K562 (cell line): Measurements from ENCODE around the gene PLEKHB1. TPM values are rescaled to one million over a fixed set of nuclear protein-coding genes. Genes with fewer than 3 reads are reported as not detected.

Experiments used
- ADNP ChIP-seq: fragments of 200-800 bp; sonication (Bioruptor generic); IDR thresholded peaks from 2 replicates; pipeline ENCODE4 v1.6.1; 2016; ENCODE audit warnings: missing genetic modification characterization, missing compliant biosample characterization
- CBFB ChIP-seq: sonication (generic); formaldehyde crosslinking; IDR thresholded peaks from 2 replicates; pipeline ENCODE4 v1.4.0; 2020; ENCODE audit warnings: mild to moderate bottlenecking, missing genetic modification reagents
- CEBPG ChIP-seq, 3 experiments: fragments of 200-800 bp in 1 of 3; sonication (Bioruptor generic) in 1 of 3; sonication (generic) in 1 of 3; formaldehyde crosslinking in 1 of 3; IDR thresholded peaks in 2 of 3; conservative IDR thresholded peaks in 1 of 3; 2 replicates each; pipeline versions ENCODE4 v1.6.1 to v1.8.0; 2016 to 2022; ENCODE audit warnings: missing compliant biosample characterization in 2 of 3, missing genetic modification characterization in 2 of 3, mild to moderate bottlenecking in 1 of 3, missing genetic modification reagents in 1 of 3
- CGGBP1 ChIP-seq: fragments of 250-450 bp; sonication (Bioruptor Pico); IDR thresholded peaks from 2 replicates; pipeline ENCODE4 v1.9.0; 2021; ENCODE audit warnings: mild to moderate bottlenecking
- CREM ChIP-seq: IDR thresholded peaks from 2 replicates; pipeline ENCODE4 v1.6.1; 2014; ENCODE audit warnings: antibody characterized with exemption, low read depth
- DEAF1 ChIP-seq: fragments of 450-650 bp; formaldehyde crosslinking; IDR thresholded peaks from 2 replicates; pipeline ENCODE4 v1.4.0; 2020; ENCODE audit warnings: mild to moderate bottlenecking, moderate library complexity
- KDM2B ChIP-seq: fragments of 250-450 bp; sonication (Bioruptor Pico); IDR thresholded peaks from 2 replicates; pipeline ENCODE4 v1.8.0; 2021; ENCODE audit warnings: mild to moderate bottlenecking, moderate library complexity
- MCM3 ChIP-seq: fragments of 450-650 bp; IDR thresholded peaks from 2 replicates; pipeline ENCODE4 v1.6.1; 2016
- NCOA2 ChIP-seq, 2 experiments: fragments of 450-650 bp; IDR thresholded peaks; 2 replicates each; pipeline ENCODE4 v1.6.1; 2018; ENCODE audit warnings: mild to moderate bottlenecking in 2 of 2, moderate library complexity in 1 of 2; ENCODE audit not compliant: partially characterized antibody in 2 of 2
- PHB ChIP-seq: fragments of 250-450 bp; sonication (Bioruptor Pico); IDR thresholded peaks from 2 replicates; pipeline ENCODE4 v1.5.0; 2021
- PPARD ChIP-seq: fragments of 250-450 bp; sonication (Bioruptor Pico); IDR thresholded peaks from 2 replicates; pipeline ENCODE4 v1.8.0; 2022; ENCODE audit warnings: inconsistent platforms, mild to moderate bottlenecking, moderate library complexity
- PYGO2 ChIP-seq: fragments of 450-650 bp; IDR thresholded peaks from 2 replicates; pipeline ENCODE4 v1.6.1; 2016; ENCODE audit warnings: mild to moderate bottlenecking, missing genetic modification characterization, moderate library complexity, missing compliant biosample characterization
- RBBP5 ChIP-seq: fragments of 200-600 bp; sonication (generic); IDR thresholded peaks from 2 replicates; pipeline ENCODE4 v1.6.1; 2012; ENCODE audit warnings: borderline replicate concordance, mild to moderate bottlenecking, low read length, control low read depth, inconsistent platforms; ENCODE audit not compliant: insufficient read depth, poor library complexity, severe bottlenecking
- STAG1 ChIP-seq: sonication (generic); formaldehyde crosslinking; IDR thresholded peaks from 2 replicates; pipeline ENCODE4 v1.5.0; 2020; ENCODE audit warnings: missing genetic modification reagents, borderline replicate concordance
- TAF1 ChIP-seq: IDR thresholded peaks from 2 replicates; pipeline ENCODE4 v1.6.1; 2011; ENCODE audit warnings: mild to moderate bottlenecking, low read length, moderate library complexity; ENCODE audit not compliant: insufficient read depth, control insufficient read depth, severe bottlenecking; ENCODE audit errors: extremely low read depth
- TEAD1 ChIP-seq, 2 experiments: fragments of 450-650 bp in 1 of 2; sonication (generic) in 1 of 2; formaldehyde crosslinking; IDR thresholded peaks; 2 replicates each; pipeline versions ENCODE4 v1.4.0 to v1.8.0; 2020 to 2022; ENCODE audit warnings: mild to moderate bottlenecking in 2 of 2, missing genetic modification reagents in 1 of 2
- THRB ChIP-seq: fragments of 450-650 bp; formaldehyde crosslinking; conservative IDR thresholded peaks from 2 replicates; pipeline ENCODE4 v1.4.0; 2022; ENCODE audit warnings: mild to moderate bottlenecking, missing genetic modification characterization
- TRIM24 ChIP-seq, 2 experiments: fragments of 450-650 bp; IDR thresholded peaks; 2 replicates each; pipeline ENCODE4 v1.6.1; 2016
- ZNF121 ChIP-seq: sonication (generic); formaldehyde crosslinking; conservative IDR thresholded peaks from 2 replicates; pipeline ENCODE4 v1.8.0; 2022; ENCODE audit warnings: missing genetic modification reagents
- ZNF184 ChIP-seq: sonication (generic); formaldehyde crosslinking; IDR thresholded peaks from 2 replicates; pipeline ENCODE4 v1.5.0; 2020; ENCODE audit warnings: missing genetic modification reagents
- ZNF282 ChIP-seq: sonication (generic); formaldehyde crosslinking; IDR thresholded peaks from 2 replicates; pipeline ENCODE4 v1.8.1; 2023; ENCODE audit warnings: missing genetic modification reagents
- ZNF639 ChIP-seq, 2 experiments: fragments of 200-800 bp in 1 of 2; sonication (Bioruptor generic) in 1 of 2; sonication (generic) in 1 of 2; formaldehyde crosslinking in 1 of 2; IDR thresholded peaks in 1 of 2; conservative IDR thresholded peaks in 1 of 2; 2 replicates each; pipeline versions ENCODE4 v1.5.0 to v1.6.1; 2016 to 2020; ENCODE audit warnings: missing compliant biosample characterization in 1 of 2, missing genetic modification characterization in 1 of 2, missing genetic modification reagents in 1 of 2
- ZNF717 ChIP-seq: fragments of 250-450 bp; sonication (Bioruptor Pico); IDR thresholded peaks from 2 replicates; pipeline ENCODE4 v1.5.0; 2021
- polyA plus RNA-seq, 8 experiments: library from polyadenylated mRNA; depleted of rRNA in 4 of 8; stranded (reverse) in 5 of 8; unstranded in 3 of 8; fragments of >200 nt; fragmentation: Nextera tagmentation in 2 of 8; fragmentation: Illumina TruSeq in 1 of 8; extraction: Ambion mirVana in 2 of 8; extraction: Trizol in 1 of 8; gene quantifications; 2 replicates each; pipeline versions ENCODE4 v1.2.1 to v1.2.3, GENCODE V29; 2011 to 2014; ENCODE audit warnings: inconsistent platforms in 1 of 8, missing spikeins in 1 of 8
- total RNA-seq, 7 experiments: library from RNA; depleted of rRNA in 6 of 7; stranded (reverse); fragments of >200 nt in 6 of 7; fragmentation: Illumina TruSeq in 2 of 7; extraction: Trizol in 2 of 7; gene quantifications; 2 replicates each; pipeline versions ENCODE4 v1.2.1 to v1.2.3, GENCODE V29; 2011 to 2021; ENCODE audit warnings: low replicate concordance in 1 of 7

The PLEKHB1 gene
- total and polyA plus RNA-seq, 9 of the 15 experiments (the other 6 are each of a cell fraction or from before 2014, with no cell fraction given): 0.07 to 0.62 (median 0.17) TPM; not detected in 2

- TF ChIP-seq CREM: peak; percentile 91
- TF ChIP-seq ADNP (tag): no peak
- no peak for TF ChIP-seq RBBP5
- TF ChIP-seq DEAF1 (CRISPR knock-in tag): peak; percentile 46; the same call in 1 of the 2 replicates
- TF ChIP-seq ZNF184: no peak
- TF ChIP-seq STAG1: no peak
- no peak for TF ChIP-seq CEBPG (CRISPR knock-in tag; IDR thresholded peaks at IDR 0.05)
- no peak for TF ChIP-seq CEBPG (tag; conservative IDR thresholded peaks at IDR 0.05 in 1 of 2, IDR thresholded peaks at IDR 0.05 in 1 of 2)
- TF ChIP-seq THRB (CRISPR knock-in tag): no peak
- no peak for TF ChIP-seq PPARD
- TF ChIP-seq TEAD1 (CRISPR knock-in tag; IDR thresholded peaks at IDR 0.05): no peak
- no peak for TF ChIP-seq ZNF717 (CRISPR knock-in tag)
- TF ChIP-seq NCOA2 (IDR thresholded peaks at IDR 0.05; ENCODE audit: partially characterized antibody in 2 of 2): no peak
- no peak for TF ChIP-seq ZNF282 (CRISPR knock-in tag)
- TF ChIP-seq TRIM24 (IDR thresholded peaks at IDR 0.05): peak in 1 of 2 experiments; percentile 83; a peak in 2 of 4 replicates
- no peak for TF ChIP-seq PHB (CRISPR knock-in tag)
- TF ChIP-seq CBFB (CRISPR knock-in tag): no peak
- no peak; the same call in 1 of the 2 replicates for TF ChIP-seq PYGO2 (tag)
- no peak for TF ChIP-seq MCM3
- peak; percentile 46 for TF ChIP-seq TAF1
- no peak for TF ChIP-seq ZNF121 (CRISPR knock-in tag)
- TF ChIP-seq ZNF639 (CRISPR knock-in tag; conservative IDR thresholded peaks at IDR 0.05 in 1 of 2, IDR thresholded peaks at IDR 0.05 in 1 of 2): peak in 1 of 2 experiments; percentile 98; a peak in 2 of 4 replicates
- no peak for TF ChIP-seq CGGBP1
- TF ChIP-seq KDM2B (CRISPR knock-in tag): no peak
These were observed 48.2 kb upstream of the PLEKHB1 start, which contains the start of gene FAM168A (continued) for GRCh38 chr11:73597956-73598718.
